IPS DF 19.7 (cell line): ENCODE measurements around the gene CAMK2D.

Source experiments
- DNase-seq: peaks from one replicate; pipeline ENCODE4 v3.0.0-alpha.2; 2013; ENCODE audit warnings: low read depth, low spot score

CAMK2D gene

GRCh38 chr4:113637823-113638561 is 123.5 kb downstream of the CAMK2D start:
- DNase-seq, result no peak

GRCh38 chr4:113637363-113637762 is 124.2 kb downstream of the CAMK2D start:
- DNase-seq, result no peak

- DNase-seq, result no peak
Measured at GRCh38 chr4:113636877-113637276, 124.7 kb downstream of the CAMK2D start.

GRCh38 chr4:113636438-113636818 is 125.1 kb downstream of the CAMK2D start:
- DNase-seq, result no peak

- DNase-seq, result no peak
Measured at GRCh38 chr4:113635739-113636437, 125.7 kb downstream of the CAMK2D start.

GRCh38 chr4:113634081-113634969 is 127.2 kb downstream of the CAMK2D start:
- no peak for DNase-seq

GRCh38 chr4:113633467-113633866 is 128.1 kb downstream of the CAMK2D start:
- no peak for DNase-seq

GRCh38 chr4:113628711-113629110 is 132.8 kb downstream of the CAMK2D start:
- no peak for DNase-seq

GRCh38 chr4:113627321-113627720 is 134.2 kb downstream of the CAMK2D start:
- no peak for DNase-seq

- DNase-seq, result no peak
Measured at GRCh38 chr4:113625902-113626301, 135.6 kb downstream of the CAMK2D start.

GRCh38 chr4:113623274-113623894 is 138.2 kb downstream of the CAMK2D start:
- no peak for DNase-seq

- no peak for DNase-seq
Measured at GRCh38 chr4:113621633-113622032, 139.9 kb downstream of the CAMK2D start.

GRCh38 chr4:113620032-113620431 is 141.5 kb downstream of the CAMK2D start:
- DNase-seq, result no peak

GRCh38 chr4:113619526-113619925 is 142.0 kb downstream of the CAMK2D start:
- DNase-seq, result no peak

GRCh38 chr4:113618205-113618604 is 143.3 kb downstream of the CAMK2D start:
- DNase-seq, result no peak

GRCh38 chr4:113617195-113617594 is 144.3 kb downstream of the CAMK2D start:
- no peak for DNase-seq

- DNase-seq, result no peak
Measured at GRCh38 chr4:113616443-113616842, 145.1 kb downstream of the CAMK2D start.

GRCh38 chr4:113614414-113614813 is 147.1 kb downstream of the CAMK2D start:
- no peak for DNase-seq

- no peak for DNase-seq
Measured at GRCh38 chr4:113613503-113613902, 148.0 kb downstream of the CAMK2D start.

GRCh38 chr4:113610537-113610936 is 151.0 kb downstream of the CAMK2D start:
- no peak for DNase-seq

GRCh38 chr4:113607998-113608397 is 153.5 kb downstream of the CAMK2D start:
- no peak for DNase-seq
